SK-N-MC (cell line): ENCODE results near the gene NUDT21.
A peak's percentile ranks its signal among the peaks of the same experiment; 100 is the strongest.

Experiments
- DNase-seq: peaks from one replicate; pipeline ENCODE4 v3.0.0-alpha.2; 2011; ENCODE audit warnings: low read depth, low spot score
- H3K27ac ChIP-seq: fragments of 200-600 bp; sonication (generic); 2 replicates; pipeline ENCODE4 v1.5.1; 2016; ENCODE audit warnings: mixed run types
- H3K36me3 ChIP-seq: fragments of 200-600 bp; sonication (generic); 2 replicates; pipeline ENCODE4 v1.6.1; 2017; ENCODE audit warnings: antibody characterized with exemption, low read length, mixed read lengths; ENCODE audit not compliant: insufficient read depth
- H3K4me3 ChIP-seq: fragments of 200-600 bp; sonication (generic); 2 replicates; pipeline ENCODE4 v1.5.1; 2016
- H3K9ac ChIP-seq: fragments of 200-600 bp; sonication (generic); 2 replicates; pipeline ENCODE4 v1.8.0; 2017; ENCODE audit warnings: mixed run types, mixed read lengths; ENCODE audit not compliant: insufficient read length
- H3K9me3 ChIP-seq: fragments of 200-600 bp; sonication (generic); 2 replicates; pipeline ENCODE4 v1.6.1; 2017; ENCODE audit warnings: low read depth, mild to moderate bottlenecking, antibody characterized with exemption, low read length, moderate library complexity, mixed read lengths
- EZH2 ChIP-seq: fragments of 200-600 bp; sonication (generic); IDR thresholded peaks from one replicate; pipeline ENCODE4 v1.6.1; 2017; ENCODE audit warnings: antibody characterized with exemption
- FOXP2 ChIP-seq: optimal IDR thresholded peaks from 2 replicates; pipeline ENCODE3; 2011; ENCODE audit warnings: mild to moderate bottlenecking, moderate library complexity; ENCODE audit not compliant: insufficient read depth; ENCODE audit errors: extremely low read length, control extremely low read depth
- POLR2AphosphoS5 ChIP-seq: IDR thresholded peaks from 2 replicates; pipeline ENCODE4 v1.6.1; 2012; ENCODE audit warnings: mild to moderate bottlenecking, low read depth, low read length, borderline replicate concordance

NUDT21 gene

DNA sequence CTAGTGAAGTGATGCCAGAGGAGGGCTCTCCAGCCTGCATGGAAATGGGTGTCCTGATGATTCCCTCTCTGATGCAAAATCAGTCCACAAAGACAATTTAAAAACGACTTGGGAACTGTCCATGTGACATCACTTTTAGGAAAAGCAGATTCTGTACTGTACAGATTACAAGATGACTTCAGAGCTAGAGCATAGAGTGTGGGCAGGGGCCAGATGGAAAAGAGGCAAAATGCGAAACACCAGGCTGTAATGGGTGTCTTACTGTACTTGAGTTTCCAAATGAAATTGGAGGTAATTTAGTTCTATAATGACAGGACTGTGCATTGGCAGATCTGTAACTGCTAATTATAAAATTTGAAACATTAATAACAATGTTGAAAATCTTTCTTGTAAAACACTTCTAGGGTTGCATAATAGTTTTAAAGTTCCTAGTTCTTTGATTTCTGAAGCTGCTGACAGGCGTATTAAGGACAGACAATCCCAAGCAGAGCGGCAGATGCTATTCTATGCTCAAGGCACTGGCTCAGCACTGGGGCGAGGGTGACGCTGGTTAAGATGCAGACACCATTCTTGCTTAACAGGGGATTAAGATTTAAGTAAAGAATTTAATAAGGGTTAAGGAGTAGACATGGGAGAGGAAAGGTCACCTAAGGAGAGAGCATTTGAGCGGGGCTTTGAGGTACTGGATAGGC is 29.8 kb upstream of the NUDT21 start:
- Histone ChIP-seq H3K4me3 (no peak overlapping the region), H3K9ac (no peak overlapping the region), H3K27ac (no peak overlapping the region), H3K9me3 (no peaks in the 10 kb centered on the region), H3K36me3 (peaks cover 14% of the 10 kb centered on the region)
- DNase-seq, result no peak
- TF ChIP-seq EZH2 (no peak), FOXP2 (no peak), POLR2AphosphoS5 (no peak)

DNA sequence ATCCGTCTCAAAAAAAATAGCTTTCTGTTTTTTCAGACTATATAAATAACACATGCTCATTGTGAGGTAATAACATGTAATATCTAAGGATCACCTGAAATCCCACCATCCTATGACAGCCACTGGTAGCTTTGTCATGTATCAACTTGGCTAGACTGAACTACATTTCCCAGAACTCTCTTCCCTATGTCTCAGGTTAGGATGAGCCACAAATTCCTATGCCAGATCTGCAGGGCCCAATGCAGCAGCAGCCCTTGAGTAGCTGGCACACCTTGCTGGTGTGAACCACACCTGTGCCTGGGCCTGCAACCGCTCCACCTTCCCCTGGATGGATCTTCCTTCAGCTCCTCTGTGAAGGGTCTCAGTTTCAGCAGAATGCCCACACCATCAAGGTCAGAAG is 28.3 kb upstream of the NUDT21 start:
- Histone ChIP-seq H3K9ac (no peak overlapping the region), H3K4me3 (no peak overlapping the region), H3K27ac (no peak overlapping the region), H3K36me3 (peaks cover 23% of the 10 kb centered on the region), H3K9me3 (no peaks in the 10 kb centered on the region)
- DNase-seq, result no peak
- no peak for TF ChIP-seq EZH2
- TF ChIP-seq FOXP2, result no peak
- TF ChIP-seq POLR2AphosphoS5, result no peak

DNA sequence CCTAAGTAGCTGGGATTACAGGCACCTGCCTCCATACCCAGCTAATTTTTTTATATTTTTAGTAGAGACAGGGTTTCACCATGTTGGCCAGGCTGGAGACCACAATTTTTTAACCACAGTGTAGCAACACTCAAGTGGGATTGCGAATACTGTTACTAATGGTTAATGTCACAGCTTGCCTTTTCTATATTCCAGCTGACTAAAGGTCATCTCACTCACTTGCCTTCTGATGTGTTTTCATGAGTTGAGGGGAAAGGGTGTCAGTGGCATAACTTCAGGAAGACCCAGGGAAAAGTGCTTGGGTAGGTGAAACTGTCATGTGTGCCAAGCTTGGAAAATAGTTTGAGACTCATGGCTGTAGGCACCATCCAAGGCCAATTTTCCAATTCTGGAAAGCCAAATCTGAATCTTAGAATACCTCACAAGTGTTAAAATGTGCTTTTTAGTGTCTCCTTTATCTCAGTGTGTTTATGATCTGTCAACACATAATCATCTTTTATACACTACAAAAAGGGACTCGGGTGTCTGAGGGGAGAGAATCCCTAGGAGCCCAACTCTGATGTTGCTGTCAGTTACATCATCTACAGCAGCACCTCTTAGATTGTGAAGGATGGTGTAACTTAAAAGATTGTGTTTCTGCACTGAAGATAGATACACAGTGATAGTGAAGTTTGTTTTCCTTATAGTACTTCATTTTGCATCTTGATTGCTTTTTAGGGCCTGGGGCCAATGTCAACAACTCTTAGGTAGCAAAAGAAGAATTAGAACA is 27.3 kb upstream of the NUDT21 start:
- no peak for TF ChIP-seq FOXP2
- TF ChIP-seq EZH2, result no peak
- no peak for TF ChIP-seq POLR2AphosphoS5
- H3K4me3 ChIP-seq, result no peak overlapping the region
- no peaks in the 10 kb centered on the region for H3K9me3 ChIP-seq
- H3K27ac ChIP-seq, result peak overlapping the region; percentile 30; the same call in 1 of the 2 replicates
- H3K9ac ChIP-seq, result no peak overlapping the region
- peaks cover 25% of the 10 kb centered on the region for H3K36me3 ChIP-seq
- DNase-seq, result no peak

DNA sequence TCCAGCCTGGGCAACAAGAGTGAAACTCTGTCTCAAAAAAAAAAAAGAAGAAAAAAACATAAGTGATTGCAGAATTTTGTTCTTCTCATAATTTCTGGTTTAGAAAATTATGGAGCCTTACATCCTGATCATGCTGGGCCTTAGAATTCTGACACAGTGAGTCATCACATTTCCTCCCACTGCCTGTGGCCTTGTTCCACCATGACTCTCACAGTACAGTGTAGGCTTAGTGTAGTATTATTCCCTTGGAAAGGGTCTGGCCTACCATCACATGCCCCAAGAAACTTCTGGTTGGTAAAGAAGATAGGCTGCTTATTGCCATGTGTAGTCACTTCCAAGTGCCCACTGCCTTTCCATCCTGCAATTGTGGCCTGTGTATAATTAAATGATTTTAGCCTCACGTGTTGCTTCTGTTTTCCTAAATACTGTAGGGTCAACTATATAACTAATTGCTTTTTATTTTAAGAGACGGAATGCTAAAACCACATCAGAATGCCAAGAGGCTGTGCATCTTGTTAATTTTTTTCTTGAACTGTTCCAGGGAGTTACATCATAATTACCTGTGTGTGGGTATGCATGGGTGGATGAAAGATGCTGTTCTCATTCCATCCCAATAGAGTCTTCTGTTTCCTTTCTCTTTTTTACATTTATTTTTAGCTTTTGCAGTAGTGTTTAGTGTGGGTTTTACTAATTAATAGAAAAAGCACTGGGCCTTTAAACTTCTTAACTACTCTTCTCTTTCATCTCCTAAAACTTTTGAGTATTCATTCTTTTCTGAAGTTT is 26.2 kb upstream of the NUDT21 start:
- no peak overlapping the region for H3K4me3 ChIP-seq
- DNase-seq, result no peak
- peak overlapping the region; percentile 50; the same call in 1 of the 2 replicates for H3K27ac ChIP-seq
- TF ChIP-seq EZH2 (no peak), POLR2AphosphoS5 (no peak), FOXP2 (no peak)
- no peaks in the 10 kb centered on the region for H3K9me3 ChIP-seq
- H3K9ac ChIP-seq, result no peak overlapping the region
- peaks cover 29% of the 10 kb centered on the region for H3K36me3 ChIP-seq

DNA sequence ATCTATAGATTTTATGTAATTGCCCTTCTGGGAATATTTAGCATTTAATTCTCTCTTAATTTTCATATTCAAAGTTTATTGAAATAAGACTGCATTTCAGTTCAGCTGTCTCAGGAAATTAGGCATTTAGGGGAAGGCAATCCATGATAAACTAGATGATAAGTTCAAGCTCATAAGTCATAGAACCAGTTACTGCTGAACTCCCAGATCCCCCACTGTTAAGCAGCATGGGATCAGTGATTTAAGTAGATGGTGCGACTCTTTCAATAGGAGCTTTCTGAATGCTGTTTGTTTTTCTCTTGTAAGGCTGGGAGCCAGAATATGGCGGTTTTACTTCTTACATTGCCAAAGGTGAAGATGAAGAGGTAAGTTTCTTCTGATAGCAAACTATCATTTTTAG is 24.1 kb upstream of the NUDT21 start:
- Histone ChIP-seq H3K36me3 (peaks cover 48% of the 10 kb centered on the region), H3K27ac (peak overlapping the region; percentile 50), H3K9me3 (no peaks in the 10 kb centered on the region), H3K9ac (no peak overlapping the region), H3K4me3 (no peak overlapping the region)
- no peak for TF ChIP-seq POLR2AphosphoS5
- no peak for TF ChIP-seq FOXP2
- TF ChIP-seq EZH2, result no peak
- DNase-seq, result no peak

DNA sequence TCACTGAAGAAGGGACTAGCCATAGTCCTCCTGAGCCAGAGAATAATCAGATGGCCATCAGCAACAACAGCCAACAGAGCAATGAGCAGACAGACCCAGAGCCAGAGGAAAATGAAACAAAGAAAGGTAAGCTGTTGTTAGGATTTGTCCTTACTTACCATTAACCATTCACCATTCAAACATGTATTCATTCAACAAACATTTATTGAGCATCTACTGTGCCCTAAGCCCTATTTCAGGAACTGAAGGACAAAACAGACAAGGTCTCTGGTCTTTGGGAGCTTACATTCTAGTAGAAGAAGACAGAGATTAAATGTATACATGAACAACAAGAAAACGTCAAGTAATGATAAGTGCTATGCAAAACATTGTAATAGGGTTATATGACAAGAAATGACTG is 19.5 kb upstream of the NUDT21 start:
- TF ChIP-seq FOXP2, result no peak
- no peak for TF ChIP-seq POLR2AphosphoS5
- TF ChIP-seq EZH2, result no peak
- no peak for DNase-seq
- no peaks in the 10 kb centered on the region for H3K9me3 ChIP-seq
- no peak overlapping the region for H3K4me3 ChIP-seq
- no peak overlapping the region for H3K27ac ChIP-seq
- H3K36me3 ChIP-seq, result peaks cover 60% of the 10 kb centered on the region
- no peak overlapping the region for H3K9ac ChIP-seq

DNA sequence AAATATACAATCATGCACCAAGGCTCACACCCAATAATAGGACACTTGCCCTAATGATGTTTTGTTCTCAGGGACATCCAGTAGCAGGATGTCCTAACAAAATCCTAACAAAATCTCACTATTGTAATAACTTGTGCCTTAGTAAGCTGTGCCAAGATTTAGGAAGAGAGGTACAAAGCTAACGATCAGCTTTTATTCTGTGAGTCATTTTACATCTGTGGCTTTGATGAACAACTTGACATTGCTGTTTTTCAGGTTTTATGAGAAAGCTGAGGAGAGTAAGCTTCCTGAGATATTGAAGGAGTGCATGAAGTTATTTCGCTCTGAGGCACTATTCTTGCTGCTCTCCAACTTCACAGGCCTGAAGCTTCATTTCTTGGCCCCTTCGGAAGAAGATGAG is 19.1 kb upstream of the NUDT21 start:
- no peak for DNase-seq
- Histone ChIP-seq H3K9me3 (no peaks in the 10 kb centered on the region), H3K4me3 (no peak overlapping the region), H3K27ac (no peak overlapping the region), H3K9ac (no peak overlapping the region), H3K36me3 (peaks cover 56% of the 10 kb centered on the region)
- no peak for TF ChIP-seq POLR2AphosphoS5
- TF ChIP-seq EZH2, result no peak
- no peak for TF ChIP-seq FOXP2

DNA sequence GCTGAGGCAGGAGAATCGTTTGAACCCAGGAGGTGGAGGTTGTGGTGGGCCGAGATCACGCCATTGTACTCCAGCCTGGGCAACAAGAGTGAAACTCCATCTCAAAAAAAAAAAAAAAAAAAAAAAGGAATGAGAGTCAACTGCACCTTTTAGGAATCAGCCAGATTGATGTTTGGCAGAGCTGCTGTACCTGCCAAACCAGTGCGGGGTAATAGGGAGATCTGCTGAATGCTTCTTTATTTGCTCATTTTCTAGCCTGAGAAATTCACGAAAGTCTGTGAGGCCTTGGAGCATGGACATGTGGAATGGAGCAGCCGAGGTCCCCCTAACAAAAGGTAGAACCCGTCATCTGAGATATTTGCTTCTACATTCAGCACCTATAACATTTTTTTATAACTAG is 18.6 kb upstream of the NUDT21 start:
- TF ChIP-seq POLR2AphosphoS5 (no peak), FOXP2 (no peak), EZH2 (no peak)
- no peak overlapping the region for H3K27ac ChIP-seq
- no peak for DNase-seq
- no peak overlapping the region for H3K9ac ChIP-seq
- peaks cover 55% of the 10 kb centered on the region for H3K36me3 ChIP-seq
- no peak overlapping the region for H3K4me3 ChIP-seq
- no peaks in the 10 kb centered on the region for H3K9me3 ChIP-seq
